ENCODE measurements around the gene RAB38. TPM values are rescaled to one million over a fixed set of nuclear protein-coding genes. Genes with fewer than 3 reads are reported as not detected.

Gene RAB38
- total RNA-seq (5.2 TPM), polyA plus RNA-seq (ENCODE audit: insufficient read depth, low read depth, low replicate concordance) (8.1 TPM)
- long read RNA-seq, donor 1, transcript RAB38-201 (3 exons, 1,465 nt) = major isoform, 5 of 5 reads
- long read RNA-seq, donor 1, partial matches to known transcripts = 0 of 5 reads
- long read RNA-seq, donor 1, other reads (novel, unspliced or antisense) = 0 of 5 reads
- long read RNA-seq, donor 2, transcript RAB38-201 (3 exons, 1,465 nt) = major isoform, 11 of 11 reads
- long read RNA-seq, donor 2, partial matches to known transcripts = 0 of 11 reads
- long read RNA-seq, donor 2, other reads (novel, unspliced or antisense) = 0 of 11 reads
- long read RNA-seq, donor 3, transcript RAB38-201 (3 exons, 1,465 nt) = major isoform, 6 of 6 reads
- long read RNA-seq, donor 3, partial matches to known transcripts = 0 of 6 reads
- long read RNA-seq, donor 3, other reads (novel, unspliced or antisense) = 0 of 6 reads
- long read RNA-seq, donor 4, partial matches to known transcripts = 0 of 4 reads
- long read RNA-seq, donor 4, other reads (novel, unspliced or antisense) = 0 of 4 reads
- long read RNA-seq, donor 5, partial matches to known transcripts = 0 of 1 reads
- long read RNA-seq, donor 5, other reads (novel, unspliced or antisense) = 0 of 1 reads
- long read RNA-seq, donor 6, transcript RAB38-201 (3 exons, 1,465 nt) = major isoform, 11 of 12 reads
- long read RNA-seq, donor 6, partial matches to known transcripts = 0 of 12 reads
- long read RNA-seq, donor 6, other reads (novel, unspliced or antisense) = 0 of 12 reads
- long read RNA-seq, donor 7, partial matches to known transcripts = 1 of 5 reads
- long read RNA-seq, donor 7, other reads (novel, unspliced or antisense) = 0 of 5 reads
- long read RNA-seq, donor 8, transcript RAB38-201 (3 exons, 1,465 nt) = major isoform, 14 of 14 reads
- long read RNA-seq, donor 8, partial matches to known transcripts = 0 of 14 reads
- long read RNA-seq, donor 8, other reads (novel, unspliced or antisense) = 0 of 14 reads
- long read RNA-seq, donor 9, transcript RAB38-201 (3 exons, 1,465 nt) = major isoform, 9 of 9 reads
- long read RNA-seq, donor 9, partial matches to known transcripts = 0 of 9 reads
- long read RNA-seq, donor 9, other reads (novel, unspliced or antisense) = 0 of 9 reads
- long read RNA-seq, donor 10, partial matches to known transcripts = 0 of 4 reads
- long read RNA-seq, donor 10, other reads (novel, unspliced or antisense) = 0 of 4 reads

DNA sequence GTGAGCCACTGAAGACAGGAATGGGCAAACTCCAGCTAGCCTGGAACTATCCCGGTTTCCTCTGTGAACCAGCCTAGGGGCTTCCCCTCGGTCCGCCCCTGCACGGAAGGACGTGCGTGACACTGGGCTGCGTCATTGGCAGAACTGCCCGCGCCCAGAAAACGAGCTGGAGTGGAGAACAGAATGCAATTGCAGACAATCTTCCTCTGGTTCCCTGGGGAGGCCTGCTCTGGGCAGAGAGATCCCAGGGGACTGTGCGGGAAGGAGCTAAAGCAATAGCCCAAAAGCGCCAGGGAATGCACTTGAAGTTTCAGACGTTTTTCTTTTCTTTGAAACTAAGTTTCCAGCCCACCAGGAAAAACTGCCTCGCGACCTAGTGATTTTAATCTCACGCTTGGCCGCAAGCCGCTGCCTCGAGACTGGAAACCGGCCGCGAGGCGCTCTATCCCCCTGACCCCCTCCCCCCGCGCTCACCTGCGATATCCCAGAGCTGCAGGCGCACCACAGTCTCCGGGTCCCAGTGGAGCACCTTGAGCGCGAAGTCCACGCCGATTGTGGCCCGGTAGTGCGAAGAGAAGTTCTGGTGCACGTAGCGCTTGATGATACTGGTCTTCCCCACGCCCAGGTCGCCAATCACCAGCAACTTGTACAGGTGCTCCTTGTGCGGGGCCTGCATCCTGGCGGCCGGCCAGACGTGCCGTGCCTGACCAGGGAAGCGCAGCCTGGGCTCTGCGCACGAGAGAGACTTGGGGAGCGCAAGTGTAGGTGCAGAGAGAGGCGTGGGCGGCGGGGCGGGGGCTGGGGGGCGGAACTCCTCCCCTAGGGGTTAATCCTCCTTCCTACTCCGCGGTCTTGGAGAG is at the start of gene RAB38:
TSS of gene RAB38 (minus strand) at position 735 of the 860 bp plus-strand sequence. CDS start at position 676, 59 bp downstream.
- intact Hi-C loops (cut with DNase I) = no loop called here
- Histone ChIP-seq H3K4me3 (ENCODE audit: low read length in 3 of 3) (peak within 1 kb of the TSS; percentile 52 to 71 (median 71)), H3K27ac (ENCODE audit: low read depth in 2 of 2, low read length in 2 of 2) (peak within 1 kb of the TSS; percentile 59 to 86), H3K27me3 (ENCODE audit: control insufficient read depth, insufficient read depth, low read length) (no peaks in the 10 kb centered on the region), H3K9ac (ENCODE audit: low read length in 3 of 3) (peak within 1 kb of the TSS; percentile 34 to 52 (median 39)), H3K4me1 (ENCODE audit: control insufficient read depth in 2 of 3, insufficient read depth in 2 of 3, low read depth in 1 of 3, low read length in 3 of 3) (peaks cover 0 to 21% (median 16%) of the 10 kb centered on the region in 3 donors), H3K36me3 (ENCODE audit: control insufficient read depth in 2 of 3, insufficient read depth in 3 of 3, low read length in 3 of 3) (no peaks in the 10 kb centered on the region), H3K9me3 (ENCODE audit: control insufficient read depth in 2 of 3, insufficient read depth in 1 of 3, low read length in 3 of 3) (no peaks in the 10 kb centered on the region)
- DNase-seq (peak; percentile 85 to 89 (median 86)), FAIRE-seq (no peak)
- TF ChIP-seq, protein P1, sequence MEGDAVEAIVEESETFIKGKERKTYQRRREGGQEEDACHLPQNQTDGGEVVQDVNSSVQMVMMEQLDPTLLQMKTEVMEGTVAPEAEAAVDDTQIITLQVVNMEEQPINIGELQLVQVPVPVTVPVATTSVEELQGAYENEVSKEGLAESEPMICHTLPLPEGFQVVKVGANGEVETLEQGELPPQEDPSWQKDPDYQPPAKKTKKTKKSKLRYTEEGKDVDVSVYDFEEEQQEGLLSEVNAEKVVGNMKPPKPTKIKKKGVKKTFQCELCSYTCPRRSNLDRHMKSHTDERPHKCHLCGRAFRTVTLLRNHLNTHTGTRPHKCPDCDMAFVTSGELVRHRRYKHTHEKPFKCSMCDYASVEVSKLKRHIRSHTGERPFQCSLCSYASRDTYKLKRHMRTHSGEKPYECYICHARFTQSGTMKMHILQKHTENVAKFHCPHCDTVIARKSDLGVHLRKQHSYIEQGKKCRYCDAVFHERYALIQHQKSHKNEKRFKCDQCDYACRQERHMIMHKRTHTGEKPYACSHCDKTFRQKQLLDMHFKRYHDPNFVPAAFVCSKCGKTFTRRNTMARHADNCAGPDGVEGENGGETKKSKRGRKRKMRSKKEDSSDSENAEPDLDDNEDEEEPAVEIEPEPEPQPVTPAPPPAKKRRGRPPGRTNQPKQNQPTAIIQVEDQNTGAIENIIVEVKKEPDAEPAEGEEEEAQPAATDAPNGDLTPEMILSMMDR (IDR thresholded peaks at IDR 0.05; ENCODE audit: borderline replicate concordance, extremely low read depth, insufficient read depth) = no peak

DNA sequence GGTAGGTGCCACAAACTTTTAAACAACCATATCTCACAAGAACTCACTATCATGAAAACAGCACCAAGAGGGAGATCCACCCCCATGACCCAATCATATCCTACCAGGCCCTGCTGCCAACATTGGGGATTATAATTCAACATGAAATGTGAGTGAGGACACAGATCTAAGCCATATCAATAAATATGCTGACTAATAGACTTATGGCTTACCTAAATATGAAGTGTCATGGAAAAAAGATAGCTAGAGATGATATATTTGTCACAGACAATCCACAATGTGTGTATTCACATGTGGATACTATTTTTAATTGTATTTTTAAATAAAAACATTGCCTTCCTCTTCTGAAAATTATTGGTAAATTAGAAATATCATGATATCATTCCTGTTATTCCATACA is 38.2 kb upstream of the RAB38 start:
- Histone ChIP-seq H3K4me3 (ENCODE audit: low read length in 3 of 3) (no peak overlapping the region), H3K4me1 (ENCODE audit: control insufficient read depth in 2 of 3, insufficient read depth in 2 of 3, low read depth in 1 of 3, low read length in 3 of 3) (no peaks in the 10 kb centered on the region), H3K27me3 (ENCODE audit: control insufficient read depth, insufficient read depth, low read length) (no peaks in the 10 kb centered on the region), H3K9me3 (ENCODE audit: control insufficient read depth in 2 of 3, insufficient read depth in 1 of 3, low read length in 3 of 3) (no peaks in the 10 kb centered on the region), H3K36me3 (ENCODE audit: control insufficient read depth in 2 of 3, insufficient read depth in 3 of 3, low read length in 3 of 3) (no peaks in the 10 kb centered on the region), H3K9ac (ENCODE audit: low read length in 3 of 3) (no peak overlapping the region), H3K27ac (ENCODE audit: low read depth in 2 of 2, low read length in 2 of 2) (no peak overlapping the region)
- intact Hi-C loops (cut with DNase I) = no loop called here
- TF ChIP-seq, protein P1 (IDR thresholded peaks at IDR 0.05; ENCODE audit: borderline replicate concordance, extremely low read depth, insufficient read depth) = no peak
- no peak for DNase-seq
- FAIRE-seq = no peak

DNA sequence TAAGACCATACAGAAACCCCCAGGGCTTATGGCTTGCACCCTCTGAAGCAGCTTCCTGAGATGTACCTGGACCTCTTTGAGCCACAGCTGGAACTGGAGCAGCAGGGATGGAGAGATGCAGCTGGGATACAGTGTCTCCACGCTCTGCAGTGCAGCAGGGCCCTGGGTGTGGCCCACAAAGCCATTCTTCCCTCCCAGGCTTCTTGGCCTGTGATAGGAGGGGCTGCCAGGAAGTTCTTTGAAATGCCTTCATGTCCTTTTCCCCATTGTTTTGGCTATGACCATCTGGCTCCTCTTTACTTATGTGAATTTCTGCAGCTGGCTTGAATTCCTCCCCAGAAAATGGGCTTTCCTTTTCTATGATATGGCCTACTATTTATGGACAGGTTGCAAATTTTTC is 37.1 kb upstream of the RAB38 start:
- intact Hi-C loops (cut with DNase I) = no loop called here
- Histone ChIP-seq H3K4me3 (ENCODE audit: low read length in 3 of 3) (no peak overlapping the region), H3K36me3 (ENCODE audit: control insufficient read depth in 2 of 3, insufficient read depth in 3 of 3, low read length in 3 of 3) (no peaks in the 10 kb centered on the region), H3K4me1 (ENCODE audit: control insufficient read depth in 2 of 3, insufficient read depth in 2 of 3, low read depth in 1 of 3, low read length in 3 of 3) (no peaks in the 10 kb centered on the region), H3K27me3 (ENCODE audit: control insufficient read depth, insufficient read depth, low read length) (no peaks in the 10 kb centered on the region), H3K27ac (ENCODE audit: low read depth in 2 of 2, low read length in 2 of 2) (no peak overlapping the region), H3K9me3 (ENCODE audit: control insufficient read depth in 2 of 3, insufficient read depth in 1 of 3, low read length in 3 of 3) (no peaks in the 10 kb centered on the region), H3K9ac (ENCODE audit: low read length in 3 of 3) (no peak overlapping the region)
- DNase-seq (no peak), FAIRE-seq (no peak)
- TF ChIP-seq, protein P1 (IDR thresholded peaks at IDR 0.05; ENCODE audit: borderline replicate concordance, extremely low read depth, insufficient read depth) = no peak
